Measurements from ENCODE around the gene GLCCI1. TPM values are rescaled to one million over a fixed set of nuclear protein-coding genes. Genes with fewer than 3 reads are reported as not detected.
A peak's percentile ranks its signal among the peaks of the same experiment; 100 is the strongest.
"Not testable (repeated sequence)": the region's sequence is repeated elsewhere in the genome, so short reads cannot be mapped to it uniquely, and the experiment has no call there.

The GLCCI1 gene
- polyA plus RNA-seq, 3 donors, result 29.8 to 38.7 (median 36.1) TPM

GRCh38 chr7:7976677-7977076 lies 8.1 kb downstream of the GLCCI1 start:
- no peak for DNase-seq (ENCODE audit: extremely low read depth in 1 of 11, low read depth in 9 of 11, low spot score in 4 of 11)

GRCh38 chr7:7977774-7978173 lies 9.2 kb downstream of the GLCCI1 start:
- no peak for DNase-seq (ENCODE audit: extremely low read depth in 1 of 11, low read depth in 9 of 11, low spot score in 4 of 11)

DNA sequence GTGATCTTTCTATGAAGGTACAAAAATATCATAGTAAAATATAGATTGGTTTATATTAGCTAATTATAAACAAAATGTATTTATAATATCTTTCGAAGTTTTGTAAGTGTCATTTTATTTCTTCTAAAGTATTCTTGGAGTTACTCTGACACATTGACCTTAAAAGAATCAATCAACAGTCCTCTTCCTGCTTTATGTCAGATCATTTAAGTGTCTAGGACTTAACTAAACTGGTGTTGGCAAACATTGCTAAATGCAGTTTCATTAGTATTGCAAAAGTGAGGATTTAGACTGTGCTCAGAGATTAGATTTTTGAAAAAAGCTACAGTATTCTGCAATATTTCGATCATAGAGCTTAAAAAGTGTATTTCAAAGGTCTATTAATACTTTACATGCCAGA lies 10.3 kb downstream of the GLCCI1 start:
- DNase-seq (ENCODE audit: extremely low read depth in 1 of 11, low read depth in 9 of 11, low spot score in 4 of 11), result no peak

GRCh38 chr7:7979558-7979957 lies 11.0 kb downstream of the GLCCI1 start:
- DNase-seq (ENCODE audit: extremely low read depth in 1 of 11, low read depth in 9 of 11, low spot score in 4 of 11), result no peak

DNA sequence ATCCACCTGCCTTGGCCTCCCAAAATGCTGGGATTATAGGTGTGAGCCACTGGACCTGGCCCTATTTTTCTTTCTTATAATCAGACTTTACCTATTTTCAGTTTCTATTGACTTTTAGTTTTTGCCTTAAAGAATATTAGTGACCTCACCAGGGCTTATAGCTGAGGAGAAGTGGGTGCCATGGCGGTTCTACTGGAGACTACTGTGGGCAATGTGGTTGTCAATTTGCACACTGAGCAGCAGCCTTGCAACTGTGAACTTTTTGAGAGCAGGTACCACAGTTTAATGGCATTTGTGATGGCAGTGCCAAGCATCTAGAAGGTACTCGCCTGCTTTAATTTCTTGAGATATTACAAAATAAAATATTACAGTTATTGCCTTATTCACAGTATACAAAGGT lies 11.5 kb downstream of the GLCCI1 start:
- no peak for DNase-seq (ENCODE audit: extremely low read depth in 1 of 11, low read depth in 9 of 11, low spot score in 4 of 11)

DNA sequence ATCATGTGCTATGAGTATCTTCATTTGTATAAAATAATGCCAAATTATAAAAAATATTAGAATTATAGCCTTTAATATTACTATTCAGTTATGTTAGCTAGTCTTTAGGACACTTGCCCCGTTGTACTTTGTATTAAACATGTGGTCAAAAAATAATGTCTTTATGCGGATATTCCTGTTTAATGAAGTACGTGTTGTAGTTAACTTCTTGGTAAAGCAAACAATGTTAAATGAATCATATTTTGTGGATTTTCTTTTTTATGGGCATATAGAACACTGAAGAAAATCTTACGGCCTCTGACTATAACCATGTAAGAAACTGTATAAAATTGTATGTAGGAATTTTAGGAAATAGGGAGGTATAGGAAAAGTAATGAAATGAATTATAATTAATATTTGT lies 14.3 kb downstream of the GLCCI1 start:
- no peak for DNase-seq (ENCODE audit: extremely low read depth in 1 of 11, low read depth in 9 of 11, low spot score in 4 of 11)

- no peak for DNase-seq (ENCODE audit: extremely low read depth in 1 of 11, low read depth in 9 of 11, low spot score in 4 of 11)
These were observed 15.8 kb downstream of the GLCCI1 start for GRCh38 chr7:7984424-7984823.

GRCh38 chr7:7988706-7989105 lies 20.1 kb downstream of the GLCCI1 start:
- no peak for DNase-seq (ENCODE audit: extremely low read depth in 1 of 11, low read depth in 9 of 11, low spot score in 4 of 11)

DNA sequence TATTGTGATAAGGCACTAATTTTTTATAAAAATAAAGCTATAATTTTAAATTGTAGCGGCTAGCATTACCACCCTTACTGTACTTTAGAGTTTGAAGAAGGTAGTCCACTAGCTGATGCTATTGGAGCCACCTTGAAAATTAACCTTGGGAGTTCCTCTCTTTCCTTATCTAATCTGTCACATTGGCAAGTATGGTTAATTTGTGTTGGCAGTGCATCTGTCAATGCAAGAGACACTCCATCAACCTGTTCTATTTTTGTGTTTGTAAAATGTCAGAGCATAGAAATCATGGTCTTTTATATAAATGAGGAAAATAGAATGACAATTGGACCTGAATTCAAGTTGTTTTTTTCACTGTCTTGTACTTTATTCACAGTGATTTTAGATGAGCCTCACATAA lies 20.5 kb downstream of the GLCCI1 start:
- DNase-seq (ENCODE audit: extremely low read depth in 1 of 11, low read depth in 9 of 11, low spot score in 4 of 11), result no peak

GRCh38 chr7:7989616-7990440 lies 21.2 kb downstream of the GLCCI1 start:
- no peak for DNase-seq (ENCODE audit: extremely low read depth in 1 of 11, low read depth in 9 of 11, low spot score in 4 of 11)

DNA sequence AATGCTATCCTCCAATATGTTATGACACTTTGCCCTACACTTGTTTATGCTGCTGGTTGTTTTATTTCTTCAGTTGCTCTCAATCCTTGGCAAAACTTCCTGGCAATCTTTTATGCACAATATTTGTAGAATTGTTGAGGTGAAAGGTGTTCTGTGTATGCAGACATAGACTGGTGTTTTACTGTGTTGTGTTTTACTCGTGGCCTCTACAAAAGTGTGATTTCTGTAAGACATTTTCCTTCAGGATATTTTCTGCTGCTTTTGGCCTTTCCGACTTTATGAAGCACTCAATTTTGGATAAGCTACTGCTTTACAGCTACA lies 21.8 kb downstream of the GLCCI1 start:
- no peak for DNase-seq (ENCODE audit: extremely low read depth in 1 of 11, low read depth in 9 of 11, low spot score in 4 of 11)

GRCh38 chr7:7992506-7992905 lies 23.9 kb downstream of the GLCCI1 start:
- DNase-seq (ENCODE audit: extremely low read depth in 1 of 11, low read depth in 9 of 11, low spot score in 4 of 11), result no peak

GRCh38 chr7:7995348-7995747 lies 26.8 kb downstream of the GLCCI1 start:
- not testable (repeated sequence) for DNase-seq (ENCODE audit: extremely low read depth in 1 of 11, low read depth in 9 of 11, low spot score in 4 of 11)

DNA sequence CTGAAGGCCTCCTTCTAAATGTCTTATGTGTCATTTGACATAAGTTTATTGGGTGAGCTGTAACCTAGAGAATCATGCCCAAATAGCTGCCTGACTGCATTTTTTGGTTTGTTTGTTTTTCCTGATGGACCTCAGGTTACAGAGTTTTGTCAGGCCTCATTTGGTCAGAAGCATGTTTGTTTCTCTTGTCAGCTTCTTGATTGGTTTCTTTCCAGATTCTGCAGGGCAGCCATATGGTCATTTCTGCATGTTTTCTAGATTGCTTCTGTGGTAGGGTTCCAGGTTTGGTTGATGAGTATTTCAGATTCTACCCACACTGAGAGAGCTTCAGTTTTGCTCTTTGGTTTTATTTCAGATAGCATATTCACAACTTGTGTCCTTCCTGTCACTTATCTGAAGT lies 28.0 kb downstream of the GLCCI1 start:
- DNase-seq (ENCODE audit: extremely low read depth in 1 of 11, low read depth in 9 of 11, low spot score in 4 of 11), result peak in 1 of 11 donors; percentile 19

- DNase-seq (ENCODE audit: extremely low read depth in 1 of 11, low read depth in 9 of 11, low spot score in 4 of 11), result no peak
These were observed 31.8 kb downstream of the GLCCI1 start for GRCh38 chr7:8000315-8000941.

DNA sequence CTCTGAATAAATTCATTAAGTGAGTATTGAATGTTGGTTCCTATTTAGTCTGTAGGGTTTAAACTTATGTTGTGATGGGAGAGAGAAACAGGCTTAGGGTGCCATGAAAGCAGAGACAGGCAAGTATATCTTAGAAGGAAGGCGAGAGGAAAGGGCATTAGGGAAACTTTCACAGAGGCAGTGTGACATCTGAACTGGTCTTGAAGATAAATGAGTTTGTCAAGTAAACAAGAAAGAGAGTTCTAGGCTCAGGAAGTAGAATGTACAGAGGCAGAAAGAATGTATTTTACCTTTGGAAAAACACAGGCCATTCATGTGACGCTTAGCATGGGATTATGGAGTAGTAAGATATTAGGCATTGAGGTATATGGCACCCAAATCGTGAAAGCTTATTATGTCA lies 34.5 kb downstream of the GLCCI1 start:
- no peak for DNase-seq (ENCODE audit: extremely low read depth in 1 of 11, low read depth in 9 of 11, low spot score in 4 of 11)

GRCh38 chr7:8005279-8005678 lies 36.7 kb downstream of the GLCCI1 start:
- no peak for DNase-seq (ENCODE audit: extremely low read depth in 1 of 11, low read depth in 9 of 11, low spot score in 4 of 11)

- no peak for DNase-seq (ENCODE audit: extremely low read depth in 1 of 11, low read depth in 9 of 11, low spot score in 4 of 11)
These were observed 45.8 kb downstream of the GLCCI1 start for GRCh38 chr7:8014399-8014798.

- no peak for DNase-seq (ENCODE audit: extremely low read depth in 1 of 11, low read depth in 9 of 11, low spot score in 4 of 11)
These were observed 46.6 kb downstream of the GLCCI1 start for GRCh38 chr7:8015100-8015745.

DNA sequence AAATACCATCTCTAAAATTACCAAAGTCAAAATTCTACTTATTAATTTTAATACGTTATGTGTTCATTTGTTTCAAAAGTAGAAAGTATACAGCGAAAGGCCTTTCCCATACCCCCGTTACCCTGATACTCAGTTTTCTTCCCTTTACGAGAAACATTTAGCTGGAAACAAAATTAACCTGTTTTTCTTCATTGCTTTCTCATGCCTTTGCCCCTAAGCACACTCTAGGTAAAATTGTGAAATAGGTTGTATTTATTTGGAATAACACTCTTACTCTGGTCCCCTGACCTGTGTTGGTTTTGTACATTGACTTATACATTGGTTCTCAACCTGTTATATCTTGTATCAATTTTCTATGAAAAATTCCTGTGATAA lies 47.1 kb downstream of the GLCCI1 start:
- DNase-seq (ENCODE audit: extremely low read depth in 1 of 11, low read depth in 9 of 11, low spot score in 4 of 11), result no peak

- no peak for DNase-seq (ENCODE audit: extremely low read depth in 1 of 11, low read depth in 9 of 11, low spot score in 4 of 11)
These were observed 48.8 kb downstream of the GLCCI1 start for GRCh38 chr7:8017423-8017822.
